Astrocyte (in vitro differentiated cells and primary cell): Measurements from ENCODE around the gene HJURP. TPM values are rescaled to one million over a fixed set of nuclear protein-coding genes. Genes with fewer than 3 reads are reported as not detected.

Source experiments
- DNase-seq: peaks from one replicate; pipeline ENCODE4 v3.0.0-alpha.2; 2010; ENCODE audit warnings: low read depth
- FAIRE-seq: peaks from 2 replicates; lab custom pipeline; 2011; peaks lifted over from hg19 to GRCh38; lab: Jason Lieb, UNC
- H2AFZ ChIP-seq: 2 replicates; pipeline ENCODE4 v1.6.0; 2012; ENCODE audit warnings: low read depth, low read length, inconsistent platforms
- H3K27ac ChIP-seq: 2 replicates; pipeline ENCODE4 v1.5.1; 2011; ENCODE audit warnings: low read depth, low read length, inconsistent platforms
- H3K27me3 ChIP-seq: 2 replicates; pipeline ENCODE4 v1.6.0; 2011; ENCODE audit warnings: low read length, inconsistent platforms; ENCODE audit not compliant: insufficient read depth
- H3K36me3 ChIP-seq: 2 replicates; pipeline ENCODE4 v1.5.1; 2011; ENCODE audit warnings: low read length, inconsistent platforms; ENCODE audit not compliant: insufficient read depth
- H3K4me1 ChIP-seq: 2 replicates; pipeline ENCODE4 v1.5.1; 2011; ENCODE audit warnings: low read length, inconsistent platforms; ENCODE audit not compliant: insufficient read depth
- H3K4me2 ChIP-seq: 2 replicates; pipeline ENCODE4 v1.6.0; 2012; ENCODE audit warnings: low read length, inconsistent platforms
- H3K4me3 ChIP-seq: 2 replicates; pipeline ENCODE4 v1.5.1; 2011; ENCODE audit warnings: low read depth, mild to moderate bottlenecking, low read length, inconsistent platforms; ENCODE audit not compliant: insufficient read depth
- H3K79me2 ChIP-seq: 2 replicates; pipeline ENCODE4 v1.6.0; 2012; ENCODE audit warnings: mild to moderate bottlenecking, low read length, inconsistent platforms; ENCODE audit not compliant: insufficient read depth
- H3K9ac ChIP-seq: 2 replicates; pipeline ENCODE4 v1.6.0; 2012; ENCODE audit warnings: mild to moderate bottlenecking, low read length, inconsistent platforms
- H3K9me3 ChIP-seq: 2 replicates; pipeline ENCODE4 v1.5.1; 2012; ENCODE audit warnings: low read depth, mild to moderate bottlenecking, low read length, inconsistent platforms; ENCODE audit not compliant: insufficient read depth
- H4K20me1 ChIP-seq: 2 replicates; pipeline ENCODE4 v1.6.0; 2012; ENCODE audit warnings: low read length, inconsistent platforms; ENCODE audit not compliant: insufficient read depth
- H3K27ac Mint-ChIP-seq: one replicate; pipeline ENCODE4 v1.8.0; 2021; ENCODE audit warnings: mild to moderate bottlenecking, mixed read lengths; ENCODE audit not compliant: unreplicated experiment
- H3K27me3 Mint-ChIP-seq: one replicate; pipeline ENCODE4 v1.8.0; 2021; ENCODE audit warnings: low read depth, mixed read lengths; ENCODE audit not compliant: unreplicated experiment
- H3K36me3 Mint-ChIP-seq: one replicate; pipeline ENCODE4 v1.8.0; 2021; ENCODE audit warnings: low read depth, mixed read lengths; ENCODE audit not compliant: unreplicated experiment
- H3K4me1 Mint-ChIP-seq: one replicate; pipeline ENCODE4 v1.8.0; 2021; ENCODE audit warnings: low read depth, mixed read lengths; ENCODE audit not compliant: unreplicated experiment
- H3K4me3 Mint-ChIP-seq: one replicate; pipeline ENCODE4 v1.8.0; 2021; ENCODE audit warnings: mild to moderate bottlenecking, moderate library complexity, mixed read lengths; ENCODE audit not compliant: unreplicated experiment
- H3K9me3 Mint-ChIP-seq: one replicate; pipeline ENCODE4 v1.8.0; 2021; ENCODE audit warnings: mild to moderate bottlenecking, mixed read lengths; ENCODE audit not compliant: unreplicated experiment
- CTCF ChIP-seq: IDR thresholded peaks from 2 replicates; pipeline ENCODE4 v1.5.1; 2011; ENCODE audit warnings: low read depth, mild to moderate bottlenecking, inconsistent platforms, low read length, moderate library complexity; ENCODE audit not compliant: insufficient read depth
- EZH2 ChIP-seq: IDR thresholded peaks from 2 replicates; pipeline ENCODE4 v1.6.1; 2012; ENCODE audit warnings: mild to moderate bottlenecking, low read length, inconsistent platforms; ENCODE audit not compliant: insufficient read depth
- total RNA-seq: library from RNA; stranded (reverse); gene quantifications from 2 replicates; pipeline ENCODE4 v1.2.1, GENCODE V29; 2021

The HJURP gene
- total RNA-seq, 1 donor from 2014 or later = 5.9 TPM

GRCh38 chr2:233865838-233866237, 11.5 kb upstream of the HJURP start:
- FAIRE-seq = no peak

GRCh38 chr2:233862261-233862768, 8.0 kb upstream of the HJURP start:
- no peaks in the 10 kb centered on the region for H3K9me3 ChIP-seq
- TF ChIP-seq CTCF (no peak), EZH2 (no peak)
- no peaks in the 10 kb centered on the region for H3K27me3 ChIP-seq
- H3K36me3 ChIP-seq = peaks cover 6% of the 10 kb centered on the region
- H3K4me2 ChIP-seq = no peak overlapping the region
- no peak overlapping the region for H3K4me3 ChIP-seq
- H3K79me2 ChIP-seq = no peaks in the 10 kb centered on the region
- no peaks in the 10 kb centered on the region for H3K4me1 ChIP-seq
- Mint-ChIP-seq H3K4me1 (no peaks in the 10 kb centered on the region), H3K9me3 (peaks cover 2% of the 10 kb centered on the region), H3K4me3 (no peak overlapping the region), H3K36me3 (peaks cover 4% of the 10 kb centered on the region), H3K27me3 (no peaks in the 10 kb centered on the region), H3K27ac (no peak overlapping the region)
- H2AFZ ChIP-seq = no peak overlapping the region
- H4K20me1 ChIP-seq = no peaks in the 10 kb centered on the region
- H3K9ac ChIP-seq = no peak overlapping the region
- no peak overlapping the region for H3K27ac ChIP-seq
- DNase-seq (no peak), FAIRE-seq (no peak)

More at GRCh38 chr2:233865838-233866237, 11.5 kb upstream of the HJURP start:
- Histone ChIP-seq H3K79me2 (no peaks in the 10 kb centered on the region), H4K20me1 (no peaks in the 10 kb centered on the region), H3K9ac (no peak overlapping the region), H2AFZ (no peak overlapping the region), H3K27me3 (no peaks in the 10 kb centered on the region), H3K27ac (no peak overlapping the region), H3K4me1 (peaks cover 3% of the 10 kb centered on the region), H3K4me3 (no peak overlapping the region), H3K9me3 (no peaks in the 10 kb centered on the region), H3K4me2 (no peak overlapping the region), H3K36me3 (peaks cover 6% of the 10 kb centered on the region)
- Mint-ChIP-seq H3K27ac (no peak overlapping the region), H3K27me3 (no peaks in the 10 kb centered on the region), H3K36me3 (peaks cover 5% of the 10 kb centered on the region), H3K4me3 (no peak overlapping the region), H3K4me1 (no peaks in the 10 kb centered on the region), H3K9me3 (peaks cover 14% of the 10 kb centered on the region)
- no peak for DNase-seq
- TF ChIP-seq EZH2 (no peak), CTCF (peak; percentile 27)

- no peak for TF ChIP-seq CTCF
- no peak for TF ChIP-seq EZH2
- Histone ChIP-seq H3K36me3 (no peaks in the 10 kb centered on the region), H3K9me3 (no peaks in the 10 kb centered on the region), H3K4me2 (no peak overlapping the region), H3K79me2 (peaks cover 10% of the 10 kb centered on the region), H3K4me3 (no peak overlapping the region), H3K4me1 (peaks cover 4% of the 10 kb centered on the region), H3K27me3 (no peaks in the 10 kb centered on the region), H3K27ac (no peak overlapping the region), H4K20me1 (no peaks in the 10 kb centered on the region), H3K9ac (no peak overlapping the region), H2AFZ (no peak overlapping the region)
- Mint-ChIP-seq H3K4me3 (no peak overlapping the region), H3K36me3 (no peaks in the 10 kb centered on the region), H3K27me3 (no peaks in the 10 kb centered on the region), H3K27ac (no peak overlapping the region), H3K4me1 (no peaks in the 10 kb centered on the region), H3K9me3 (no peaks in the 10 kb centered on the region)
- FAIRE-seq (no peak), DNase-seq (no peak)
Observed at GRCh38 chr2:233858331-233858730, 4.0 kb upstream of the HJURP start.
